ENCODE results near the gene GNA15.
"Not testable (repeated sequence)": the region's sequence is repeated elsewhere in the genome, so short reads cannot be mapped to it uniquely, and the experiment has no call there.

GNA15 gene

DNA sequence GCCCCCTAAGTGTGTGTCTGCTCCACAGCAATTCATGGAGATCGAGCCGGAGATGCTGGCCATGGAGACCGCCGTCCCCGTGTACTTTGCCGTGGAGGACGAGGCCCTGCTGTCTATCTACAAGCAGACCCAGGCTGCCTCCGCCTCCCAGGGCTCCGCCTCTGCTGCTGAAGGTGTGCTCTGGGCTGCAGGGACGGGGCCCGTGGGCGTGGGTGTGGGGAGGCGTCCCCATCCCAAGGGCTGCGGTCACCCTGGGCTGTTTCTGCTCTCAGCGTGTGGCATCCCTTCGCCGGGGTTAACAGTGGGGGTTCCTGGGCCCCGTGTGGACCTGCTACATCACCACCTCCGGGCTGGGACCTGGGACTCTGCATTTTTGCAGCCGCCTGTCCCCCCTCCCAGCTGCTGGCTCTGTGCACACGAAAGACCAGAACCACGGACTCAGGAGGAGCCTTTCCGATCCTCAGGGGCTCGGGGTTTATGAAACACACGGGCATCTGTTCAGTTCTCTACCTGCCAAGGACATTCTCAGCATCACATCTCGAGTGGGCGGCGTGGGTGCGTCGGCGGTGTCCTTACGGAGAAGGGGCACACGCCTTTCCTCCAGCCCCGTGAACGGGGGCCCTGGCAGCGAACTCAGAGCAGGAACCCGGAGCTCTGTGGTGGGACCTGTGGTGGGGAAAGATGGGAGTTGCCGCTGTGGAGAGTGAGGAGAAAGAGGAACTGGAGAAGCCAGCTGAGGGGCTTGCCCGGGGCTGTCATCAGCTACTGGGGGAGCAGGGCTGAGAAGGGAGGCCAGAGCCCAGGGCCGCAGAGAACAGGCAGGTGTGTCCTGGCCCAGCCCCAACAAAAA is 57.6 kb downstream of the GNA15 start:
- no peak for DNase-seq

DNA sequence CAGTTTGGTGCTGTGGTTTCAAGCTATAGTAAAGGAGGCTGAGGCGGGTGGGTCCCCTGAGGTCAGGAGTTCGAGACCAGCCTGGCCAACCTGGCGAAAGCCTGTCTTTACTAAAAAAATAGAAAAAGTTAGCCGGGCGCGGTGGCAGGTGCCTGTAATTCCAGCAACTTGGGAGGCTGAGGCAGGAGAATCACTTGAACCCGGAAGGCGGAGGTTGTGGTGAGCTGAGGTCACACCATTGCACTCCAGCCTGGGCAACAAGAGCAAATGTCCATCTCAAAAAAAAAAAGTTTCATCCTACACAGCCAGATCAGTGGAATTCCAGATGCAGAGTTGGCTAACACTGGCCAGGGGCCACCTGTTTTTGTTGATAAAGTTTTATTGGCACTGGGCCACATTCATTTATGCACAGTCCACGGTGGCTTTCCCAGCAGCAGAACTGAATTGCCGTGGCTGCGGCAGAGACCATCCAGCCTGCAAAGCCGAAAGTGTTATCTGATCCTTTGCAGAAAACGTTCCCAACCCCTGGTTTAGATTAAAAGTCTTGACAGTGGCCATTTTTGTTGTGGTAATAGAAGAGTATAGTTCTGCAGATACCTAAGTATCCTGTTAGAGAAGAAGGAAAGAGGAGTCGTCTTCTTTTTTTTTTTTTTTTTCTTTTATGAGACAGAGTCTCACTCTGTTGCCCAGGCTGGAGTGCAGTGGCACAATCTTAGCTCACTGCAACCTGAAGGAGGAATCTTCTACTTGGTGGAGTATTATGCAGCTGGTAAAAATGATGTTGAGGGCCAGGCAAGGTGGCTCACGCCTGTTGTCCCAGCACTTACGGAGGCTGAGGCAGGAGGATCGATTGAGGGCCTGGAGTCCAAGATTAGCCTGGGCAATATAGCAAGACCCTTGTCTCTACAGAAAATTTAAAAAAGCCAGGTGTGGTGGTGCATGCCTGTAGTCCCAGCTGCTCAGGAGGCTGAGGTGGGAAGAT is 58.6 kb downstream of the GNA15 start:
- DNase-seq: no peak

DNA sequence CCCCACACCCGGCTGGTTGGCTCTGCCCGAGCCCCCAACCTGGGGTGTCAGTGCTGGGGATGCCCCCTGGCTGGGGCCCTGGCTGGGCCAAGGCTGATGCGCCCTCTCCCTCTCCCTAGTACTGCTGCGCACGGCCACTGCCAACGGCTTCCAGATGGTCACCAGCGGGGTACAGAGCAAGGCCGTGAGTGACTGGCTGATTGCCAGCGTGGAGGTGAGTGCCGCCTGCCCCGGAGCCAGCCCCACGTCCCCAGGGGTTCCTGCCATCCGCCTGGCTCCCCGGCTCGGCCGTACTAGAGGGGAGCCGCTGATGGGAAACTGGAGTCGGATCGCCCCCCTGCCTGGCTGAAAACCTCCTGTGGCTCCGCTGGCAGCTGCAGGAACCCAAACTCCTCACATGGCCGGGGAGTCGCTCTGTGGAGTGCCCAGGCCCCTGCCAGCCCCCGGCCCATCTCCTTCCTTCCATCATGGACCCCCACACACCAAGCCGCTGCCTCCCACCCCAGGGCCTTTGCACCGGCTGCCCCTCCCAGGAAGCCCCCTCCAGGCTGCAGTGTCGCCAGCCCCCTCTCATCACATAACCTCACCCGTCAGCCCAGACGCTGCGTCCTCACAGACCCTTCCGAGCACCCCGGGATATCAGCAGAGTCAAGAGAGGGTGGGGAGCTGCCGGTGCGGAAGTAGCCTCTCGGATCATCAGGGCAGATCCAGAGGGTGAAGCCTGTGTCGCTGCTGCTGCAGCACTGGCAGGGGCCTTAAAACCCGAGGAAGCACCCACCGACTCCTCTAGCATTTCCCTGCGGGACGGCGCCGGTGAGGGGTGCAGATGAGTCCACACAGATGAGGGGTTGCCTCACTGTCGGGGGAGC is 60.5 kb downstream of the GNA15 start:
- DNase-seq: no peak

DNA sequence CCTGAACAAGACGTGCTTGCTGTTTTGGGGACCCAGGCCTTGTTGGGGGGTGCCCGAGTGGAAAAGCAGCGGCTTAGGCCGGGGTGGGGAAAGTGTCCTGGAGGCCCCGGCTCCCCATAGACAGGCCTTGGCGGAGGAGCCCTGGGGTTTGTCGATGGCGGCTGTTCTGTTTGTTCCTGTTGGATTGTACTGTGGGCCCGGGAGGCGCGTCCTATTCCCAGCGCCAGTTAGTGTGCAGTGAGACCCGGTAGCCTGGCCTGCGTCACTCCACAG is 61.0 kb downstream of the GNA15 start:
- DNase-seq: no peak

DNA sequence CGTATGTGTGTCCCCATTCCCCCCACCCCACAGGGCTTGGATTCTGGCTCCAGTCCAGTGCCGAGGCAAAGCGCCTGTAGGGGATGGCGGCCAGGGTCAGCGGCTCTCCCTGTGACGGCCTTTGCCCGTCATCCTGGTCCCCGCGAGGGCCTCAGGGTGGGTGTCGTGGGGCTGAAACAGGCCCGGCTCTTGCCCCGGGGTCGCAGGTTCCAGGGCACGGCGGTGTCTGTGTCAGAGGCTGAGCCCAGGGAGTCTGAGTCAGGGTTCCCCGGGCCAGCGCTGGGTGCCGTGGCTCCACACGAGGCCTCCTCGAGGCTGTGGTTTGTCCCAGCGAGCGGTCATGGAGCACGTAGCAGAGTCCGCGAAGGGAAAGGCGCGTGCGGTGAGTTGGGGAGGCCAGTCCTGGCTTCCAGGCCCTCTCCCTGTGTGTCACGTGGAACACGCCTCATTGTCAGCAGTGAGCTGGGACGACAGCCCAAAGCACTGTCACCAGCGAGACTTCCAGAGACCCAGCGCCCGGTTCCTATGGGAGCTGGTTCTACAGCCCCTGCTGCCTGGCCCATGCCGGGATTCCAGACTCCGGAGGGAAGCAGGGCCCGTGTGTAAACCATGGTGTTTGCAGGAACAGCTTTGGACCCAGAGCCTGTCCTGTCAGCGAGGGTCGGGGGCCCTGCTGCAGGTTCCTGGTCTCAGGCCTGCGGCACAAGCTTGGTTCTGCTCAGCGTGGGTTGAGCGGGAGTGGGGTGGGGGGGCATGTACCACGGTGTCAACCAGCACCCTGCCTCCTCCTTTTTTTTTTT is 63.3 kb downstream of the GNA15 start:
- no peak for DNase-seq

DNA sequence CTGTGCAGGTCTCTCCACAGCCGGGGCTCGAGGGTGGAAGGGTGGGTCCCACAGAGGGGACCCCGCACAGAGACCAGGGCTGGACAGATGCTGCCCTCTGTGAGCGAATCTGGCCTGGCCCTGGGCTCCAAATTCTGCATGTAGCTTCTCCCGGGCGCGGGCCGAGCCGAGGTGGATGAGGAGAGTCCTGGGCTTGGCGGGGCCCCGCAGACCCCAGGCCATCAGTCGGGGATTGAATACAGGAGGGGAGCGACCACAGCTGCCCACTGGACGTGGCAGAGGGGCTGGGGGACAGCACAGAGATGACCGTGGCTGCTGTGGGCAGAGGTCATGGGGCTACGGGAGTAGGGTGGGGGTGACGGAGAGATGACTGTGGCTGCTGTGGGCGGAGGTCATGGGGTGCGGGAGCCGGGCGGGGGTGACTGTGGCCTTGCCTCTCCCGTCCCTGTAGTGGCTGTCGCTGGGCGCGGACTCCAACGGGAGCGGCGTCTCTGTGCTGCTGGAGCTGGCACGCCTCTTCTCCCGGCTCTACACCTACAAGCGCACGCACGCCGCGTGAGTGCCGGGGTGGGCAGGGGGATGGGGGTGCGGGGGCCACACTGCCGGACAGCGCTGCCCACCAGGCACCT is 65.4 kb downstream of the GNA15 start:
- DNase-seq: no peak

DNA sequence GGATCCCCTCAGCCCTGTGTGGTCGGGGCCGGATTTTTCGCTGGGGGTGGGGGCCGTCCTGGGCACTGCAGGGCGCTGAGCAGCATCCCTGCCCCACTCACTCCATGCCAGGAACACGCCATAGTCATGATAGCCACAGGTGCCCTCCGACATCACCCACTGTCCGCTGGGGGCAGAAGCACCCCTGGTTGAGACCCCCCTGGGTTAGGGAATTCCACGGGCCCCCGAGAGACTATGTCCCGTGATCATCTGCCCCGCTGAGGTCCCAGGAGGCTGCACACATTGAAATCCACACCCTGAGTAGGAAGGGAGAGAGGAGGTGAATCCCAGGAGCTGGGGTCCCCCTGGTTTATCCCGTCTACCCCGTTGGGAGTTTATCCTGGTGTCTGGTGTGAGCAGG is 66.1 kb downstream of the GNA15 start:
- no peak for DNase-seq

DNA sequence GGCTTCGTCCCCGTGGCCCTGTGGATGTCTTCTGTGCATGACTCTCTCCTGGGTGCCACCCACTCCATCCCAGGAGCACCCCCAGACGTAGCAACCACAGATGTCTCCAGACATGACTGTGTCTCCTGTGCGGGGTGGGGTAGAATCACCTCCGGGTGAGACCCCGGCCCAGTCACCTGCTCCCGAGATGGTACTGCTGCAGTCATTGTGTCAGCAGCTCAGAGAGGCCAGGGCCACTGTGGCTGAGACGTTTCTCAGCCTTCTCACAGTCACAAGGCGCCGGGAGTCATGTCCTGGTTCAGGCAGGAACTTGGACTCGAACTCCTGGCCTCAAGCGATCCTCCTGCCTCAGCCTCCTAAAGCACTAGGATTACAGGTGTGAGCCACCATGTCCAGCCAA is 66.5 kb downstream of the GNA15 start:
- no peak for DNase-seq

DNA sequence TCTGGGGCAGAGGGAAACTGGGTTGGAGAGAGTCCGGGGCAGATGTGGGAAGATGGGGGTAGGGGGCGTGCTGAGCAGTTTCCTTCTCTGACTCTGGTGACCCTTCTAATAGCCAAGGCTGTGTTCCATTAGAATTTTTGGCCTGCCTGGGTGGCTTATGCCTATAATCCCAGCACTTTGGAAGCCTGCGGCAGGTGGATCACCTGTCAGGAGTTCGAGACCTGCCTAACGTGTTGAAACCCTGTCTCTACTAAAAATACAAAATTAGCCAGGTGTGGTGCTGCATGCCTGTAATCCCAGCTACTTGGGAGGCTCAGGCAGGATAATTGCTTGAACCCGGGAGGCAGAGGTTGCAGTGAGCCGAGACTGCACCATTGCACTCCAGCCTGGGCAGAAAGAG is 67.1 kb downstream of the GNA15 start:
- not testable (repeated sequence) for DNase-seq

DNA sequence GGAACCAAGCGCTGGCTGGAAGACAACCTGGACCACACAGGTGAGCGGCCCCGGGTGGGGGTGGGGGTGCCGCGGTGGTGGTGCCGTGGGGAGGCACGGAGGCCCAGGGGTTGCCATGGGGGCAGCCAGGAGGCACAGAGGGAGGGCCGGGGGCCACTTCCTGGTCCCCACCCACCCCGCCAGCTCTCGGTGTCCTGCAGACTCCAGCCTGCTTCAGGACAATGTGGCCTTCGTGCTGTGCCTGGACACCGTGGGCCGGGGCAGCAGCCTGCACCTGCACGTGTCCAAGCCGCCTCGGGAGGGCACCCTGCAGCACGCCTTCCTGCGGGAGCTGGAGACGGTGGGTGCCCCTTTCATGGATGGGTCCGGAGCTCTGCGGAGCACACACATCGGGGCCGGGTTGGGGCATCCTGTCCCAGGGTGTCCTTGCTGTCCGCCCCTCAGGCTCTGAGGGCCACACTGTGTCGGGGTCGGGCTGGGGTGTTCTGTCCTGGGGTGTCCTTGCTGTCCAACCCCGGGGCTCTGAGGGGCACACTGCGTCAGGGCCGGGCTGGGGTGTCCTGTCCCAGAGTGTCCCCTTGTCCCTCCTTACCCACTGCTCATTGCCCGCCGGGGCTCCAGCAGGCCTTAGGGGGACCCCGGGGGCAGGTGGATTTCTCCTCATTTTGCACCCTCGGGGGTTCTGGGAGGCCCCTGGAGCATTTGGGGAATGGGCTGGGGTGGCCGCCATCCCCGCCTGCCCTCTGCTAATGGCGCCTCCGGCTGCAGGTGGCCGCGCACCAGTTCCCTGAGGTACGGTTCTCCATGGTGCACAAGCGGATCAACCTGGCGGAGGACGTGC is 68.2 kb downstream of the GNA15 start:
- DNase-seq: no peak

DNA sequence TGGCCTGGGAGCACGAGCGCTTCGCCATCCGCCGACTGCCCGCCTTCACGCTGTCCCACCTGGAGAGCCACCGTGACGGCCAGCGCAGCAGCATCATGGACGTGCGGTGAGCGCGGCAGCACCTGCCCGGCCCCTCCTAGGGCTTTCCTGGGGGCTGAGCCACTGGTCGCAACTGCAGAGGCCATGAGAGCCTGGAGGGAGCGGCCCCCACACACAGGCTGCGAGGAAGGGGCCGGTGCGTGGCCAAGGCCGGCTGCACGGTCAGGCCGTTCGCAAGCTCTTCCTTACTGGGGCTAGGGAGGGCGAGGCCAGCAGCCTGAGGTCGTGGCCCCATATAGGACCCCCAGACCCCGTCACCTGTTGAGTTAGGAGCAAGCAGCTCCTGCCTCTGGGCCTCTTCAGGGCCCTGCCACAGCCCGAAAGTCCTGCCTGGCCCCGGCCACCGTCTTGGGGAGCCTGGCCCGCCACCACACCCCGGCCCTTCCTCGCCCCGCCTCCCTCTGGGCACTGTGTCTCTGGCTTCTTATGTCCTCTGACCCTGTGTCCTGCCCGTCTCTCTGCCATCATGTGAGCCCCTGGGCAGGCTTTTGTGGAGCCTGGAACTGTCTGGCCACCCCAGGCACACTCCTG is 68.9 kb downstream of the GNA15 start:
- DNase-seq: no peak

DNA sequence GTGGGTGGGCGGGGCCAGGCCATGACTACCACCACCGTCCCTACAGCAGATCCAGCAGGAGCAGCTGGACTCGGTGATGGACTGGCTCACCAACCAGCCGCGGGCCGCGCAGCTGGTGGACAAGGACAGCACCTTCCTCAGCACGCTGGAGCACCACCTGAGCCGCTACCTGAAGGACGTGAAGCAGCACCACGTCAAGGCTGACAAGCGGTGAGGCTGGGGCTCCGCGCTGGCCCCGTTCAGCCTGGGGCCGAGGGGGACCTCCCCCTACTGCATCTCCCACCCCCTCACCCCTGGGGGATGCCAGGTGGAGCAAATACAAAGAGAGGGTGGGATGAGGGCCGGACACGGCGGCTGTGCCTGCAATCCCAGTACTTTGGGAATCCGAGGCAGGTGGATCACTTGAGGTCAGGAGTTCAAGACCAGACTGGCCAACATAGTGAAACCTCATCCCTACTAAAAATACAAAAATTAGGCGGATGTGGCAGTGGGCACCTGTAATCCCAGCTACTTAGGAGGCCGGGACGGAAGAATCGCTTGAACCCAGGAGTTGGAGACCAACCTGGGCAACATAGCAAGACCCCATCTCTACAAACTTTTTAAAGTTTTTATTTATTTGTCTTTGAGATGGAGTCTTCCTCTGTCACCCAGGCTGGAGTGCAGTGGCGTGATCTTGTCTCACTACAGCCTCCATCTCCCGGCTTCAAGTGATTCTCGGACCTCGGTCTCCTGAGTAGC is 70.6 kb downstream of the GNA15 start:
- DNase-seq: no peak

DNA sequence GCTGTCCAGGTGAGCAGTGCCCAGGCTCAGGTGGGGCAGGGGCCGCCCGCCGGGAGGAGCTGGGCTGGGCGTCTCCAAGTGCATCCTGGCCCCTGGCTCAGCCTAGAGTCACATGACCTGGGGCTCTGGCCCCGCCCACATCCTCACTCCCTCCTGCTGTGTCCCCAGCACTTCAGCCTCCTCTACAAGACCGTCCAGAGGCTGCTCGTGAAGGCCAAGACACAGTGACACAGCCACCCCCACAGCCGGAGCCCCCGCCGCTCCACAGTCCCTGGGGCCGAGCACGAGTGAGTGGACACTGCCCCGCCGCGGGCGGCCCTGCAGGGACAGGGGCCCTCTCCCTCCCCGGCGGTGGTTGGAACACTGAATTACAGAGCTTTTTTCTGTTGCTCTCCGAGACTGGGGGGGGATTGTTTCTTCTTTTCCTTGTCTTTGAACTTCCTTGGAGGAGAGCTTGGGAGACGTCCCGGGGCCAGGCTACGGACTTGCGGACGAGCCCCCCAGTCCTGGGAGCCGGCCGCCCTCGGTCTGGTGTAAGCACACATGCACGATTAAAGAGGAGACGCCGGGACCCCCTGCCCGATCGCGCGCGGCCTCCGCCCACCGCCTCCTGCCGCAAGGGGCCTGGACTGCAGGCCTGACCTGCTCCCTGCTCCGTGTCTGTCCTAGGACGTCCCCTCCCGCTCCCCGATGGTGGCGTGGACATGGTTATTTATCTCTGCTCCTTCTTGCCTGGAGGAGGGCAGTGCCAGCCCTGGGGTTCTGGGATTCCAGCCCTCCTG is 71.8 kb downstream of the GNA15 start:
- no peak for DNase-seq

DNA sequence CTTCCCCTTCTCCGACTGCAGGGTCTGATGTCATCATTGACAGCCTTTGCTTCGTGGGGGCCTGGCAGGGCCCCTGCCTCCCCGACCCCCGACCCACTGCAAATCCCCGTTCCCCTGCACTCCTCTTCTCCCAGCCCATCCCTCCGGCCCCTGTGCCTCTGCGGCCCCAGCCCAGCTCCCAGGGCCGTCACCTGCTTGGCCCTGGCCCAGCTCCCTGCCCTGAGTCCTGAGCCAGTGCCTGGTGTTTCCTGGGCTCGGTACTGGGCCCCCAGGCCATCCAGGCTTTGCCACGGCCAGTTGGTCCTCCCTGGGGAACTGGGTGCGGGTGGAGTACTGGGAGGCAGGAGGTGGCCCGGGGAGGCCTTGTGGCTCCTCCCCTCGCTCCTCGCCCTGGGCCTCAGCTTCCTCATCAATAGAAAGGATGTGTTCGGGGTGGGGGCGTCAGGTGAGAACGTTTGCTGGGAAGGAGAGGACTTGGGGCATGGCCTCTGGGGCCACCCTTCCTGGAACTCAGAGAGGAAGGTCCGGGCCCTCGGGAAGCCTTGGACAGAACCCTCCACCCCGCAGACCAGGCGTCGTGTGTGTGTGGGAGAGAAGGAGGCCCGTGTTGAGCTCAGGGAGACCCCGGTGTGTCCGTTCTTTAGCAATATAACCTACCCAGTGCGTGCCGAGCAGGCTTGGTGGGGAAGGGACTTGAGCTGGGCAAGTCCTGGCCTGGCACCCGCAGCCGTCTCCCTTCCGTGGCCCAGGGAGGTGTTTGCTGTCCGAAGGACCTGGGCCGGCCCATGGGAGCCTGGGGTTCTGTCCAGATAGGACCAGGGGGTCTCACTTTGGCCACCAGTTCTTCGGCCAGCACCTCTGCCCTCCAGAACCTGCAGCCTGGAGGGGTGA is 72.7 kb downstream of the GNA15 start:
- DNase-seq: no peak

DNA sequence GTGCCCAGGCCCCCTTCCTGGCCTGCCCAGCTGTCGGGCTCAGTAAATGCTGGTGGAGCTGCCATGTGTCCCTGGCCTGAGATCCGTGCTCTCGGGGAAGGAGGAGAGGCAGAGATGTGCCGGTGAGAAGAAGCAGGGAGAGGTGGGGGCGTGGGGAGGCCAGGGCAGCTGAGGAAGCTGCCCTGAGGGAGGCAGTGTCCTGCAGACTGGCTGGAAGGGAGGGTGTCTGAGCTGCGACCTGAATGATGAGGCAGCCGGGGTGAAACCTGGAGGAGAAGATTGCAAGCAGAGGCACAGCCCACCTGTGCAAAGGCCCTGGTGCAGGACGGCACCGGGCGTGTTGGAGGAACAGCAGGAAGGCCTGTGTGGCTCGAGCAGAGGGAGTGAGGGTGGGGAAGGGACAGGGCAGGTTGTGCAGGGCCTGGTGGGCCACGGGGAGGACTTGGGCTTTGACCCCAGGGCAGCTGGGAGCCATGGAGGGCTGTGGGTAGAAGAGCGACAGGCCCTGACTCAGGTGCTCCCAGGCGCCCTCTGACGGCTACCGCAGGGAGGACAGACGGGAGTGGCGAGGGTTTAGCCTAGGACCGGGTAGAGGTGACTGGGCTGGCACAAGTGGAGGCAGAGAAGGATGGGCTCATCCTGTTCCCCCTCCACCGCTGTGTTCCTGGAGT is 74.6 kb downstream of the GNA15 start:
- DNase-seq: peak; percentile 79 to 84

DNA sequence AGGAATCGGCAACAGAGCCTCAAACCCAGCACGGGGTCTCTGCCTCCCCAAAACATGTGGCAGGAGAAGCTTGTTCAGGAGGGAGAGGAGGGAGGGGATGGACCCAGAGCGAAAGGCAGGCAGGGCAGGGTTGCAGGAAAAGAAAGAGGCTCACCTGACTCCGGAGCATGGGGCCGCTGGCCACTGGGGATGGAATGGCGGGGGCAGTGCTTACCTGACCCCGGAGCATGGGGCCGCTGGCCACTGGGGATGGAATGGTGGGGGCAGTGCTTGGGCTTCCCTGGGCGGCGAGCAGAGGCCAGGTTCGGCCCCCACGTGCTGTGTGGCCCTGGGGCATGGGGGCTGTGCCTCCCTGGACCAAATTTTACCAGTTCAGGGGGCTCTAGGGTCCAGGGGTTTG is 75.4 kb downstream of the GNA15 start:
- no peak for DNase-seq

DNA sequence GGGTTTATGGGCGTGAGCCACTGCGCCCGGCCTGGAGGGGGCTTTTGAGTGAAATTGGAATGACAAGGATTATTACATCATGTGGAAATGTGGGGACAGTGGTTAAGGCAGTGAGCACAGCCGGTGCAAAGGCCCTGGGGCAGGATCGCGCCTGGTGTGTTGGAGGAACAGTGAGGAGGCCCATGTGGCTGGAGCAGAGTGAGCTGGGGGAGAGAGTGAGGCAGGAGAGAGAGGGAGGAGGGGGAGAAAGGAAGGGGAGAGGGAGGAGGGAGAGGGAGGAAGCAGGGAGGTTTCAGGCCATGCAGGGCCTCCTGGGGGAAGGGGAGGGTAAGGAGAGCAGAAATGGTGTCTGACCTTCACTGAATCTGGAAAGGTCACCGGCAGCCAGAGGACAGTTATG is 77.3 kb downstream of the GNA15 start:
- no peak for DNase-seq

Measured in stimulated activated CD4-positive, alpha-beta T cell treated with anti-CD3 and anti-CD28 coated beads, Interleukin-2, amount 100 ng/mL, for 24 hours (primary cell).